Endothelial cell of umbilical vein (primary cell): Measurements from ENCODE around the gene RGS7BP.

ENCODE experiments used
- POLR2A ChIP-seq: IDR thresholded peaks from 2 replicates; pipeline ENCODE4 v1.6.1; 2012; ENCODE audit warnings: low read depth, mild to moderate bottlenecking, control low read depth, low read length
- TF ChIP-seq, protein P1 (sequence below), 2 donors: IDR thresholded peaks; 1 replicate in 1 of 2; 2 replicates in 1 of 2; pipeline ENCODE4 v1.5.1; 2011; ENCODE audit warnings: low read length in 2 of 2, mild to moderate bottlenecking in 2 of 2, moderate library complexity in 2 of 2, control low read depth in 1 of 2, inconsistent platforms in 1 of 2, low read depth in 1 of 2; ENCODE audit not compliant: insufficient read depth in 1 of 2; ENCODE audit errors: extremely low read depth in 1 of 2

DNA sequence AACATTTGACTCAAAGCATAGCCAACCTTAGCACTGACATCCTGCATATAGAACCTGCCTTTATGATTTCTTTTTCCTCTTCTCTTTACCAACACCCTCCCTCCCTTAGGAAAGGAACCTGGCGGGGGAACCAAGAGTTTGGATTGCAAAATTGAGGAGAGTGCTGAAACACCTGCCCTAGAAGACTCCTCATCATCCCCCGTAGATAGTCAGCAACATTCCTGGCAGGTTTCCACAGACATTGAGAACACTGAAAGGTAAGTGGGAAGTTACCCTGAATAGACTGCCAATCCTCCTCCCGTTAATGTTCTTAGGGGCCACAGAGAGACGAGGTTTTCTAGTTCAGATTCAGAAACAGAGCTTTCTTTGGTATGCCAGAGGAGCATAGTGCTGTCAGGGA is 88.8 kb downstream of the RGS7BP start:
- TF ChIP-seq, protein P1, sequence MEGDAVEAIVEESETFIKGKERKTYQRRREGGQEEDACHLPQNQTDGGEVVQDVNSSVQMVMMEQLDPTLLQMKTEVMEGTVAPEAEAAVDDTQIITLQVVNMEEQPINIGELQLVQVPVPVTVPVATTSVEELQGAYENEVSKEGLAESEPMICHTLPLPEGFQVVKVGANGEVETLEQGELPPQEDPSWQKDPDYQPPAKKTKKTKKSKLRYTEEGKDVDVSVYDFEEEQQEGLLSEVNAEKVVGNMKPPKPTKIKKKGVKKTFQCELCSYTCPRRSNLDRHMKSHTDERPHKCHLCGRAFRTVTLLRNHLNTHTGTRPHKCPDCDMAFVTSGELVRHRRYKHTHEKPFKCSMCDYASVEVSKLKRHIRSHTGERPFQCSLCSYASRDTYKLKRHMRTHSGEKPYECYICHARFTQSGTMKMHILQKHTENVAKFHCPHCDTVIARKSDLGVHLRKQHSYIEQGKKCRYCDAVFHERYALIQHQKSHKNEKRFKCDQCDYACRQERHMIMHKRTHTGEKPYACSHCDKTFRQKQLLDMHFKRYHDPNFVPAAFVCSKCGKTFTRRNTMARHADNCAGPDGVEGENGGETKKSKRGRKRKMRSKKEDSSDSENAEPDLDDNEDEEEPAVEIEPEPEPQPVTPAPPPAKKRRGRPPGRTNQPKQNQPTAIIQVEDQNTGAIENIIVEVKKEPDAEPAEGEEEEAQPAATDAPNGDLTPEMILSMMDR (IDR thresholded peaks at IDR 0.05; ENCODE audit: extremely low read depth in 1 of 2, insufficient read depth in 1 of 2, low read depth in 1 of 2, low read length in 2 of 2) = no peak
- no peak for TF ChIP-seq POLR2A
